OCI-LY7 (cell line): ENCODE data around the gene SCLT1. TPM values are rescaled to one million over a fixed set of nuclear protein-coding genes. Genes with fewer than 3 reads are reported as not detected.

Source experiments
- BruUV-seq: library from RNA; stranded (reverse); fragments of 400-500 nt; replicated peaks from 2 replicates; lab custom pipeline; 2021; lab: Mats Ljungman, UMichigan
- CTCF ChIA-PET: fragments of 300-600 bp; sonication (Branson Sonifier 250); formaldehyde crosslinking; loops from one replicate; lab custom pipeline; 2022; ENCODE audit warnings: antibody characterized with exemption; ENCODE audit not compliant: unreplicated experiment; lab: Charles Lee
- POLR2A ChIA-PET: fragments of 300-600 bp; sonication (Branson Sonifier 250); formaldehyde crosslinking; loops from one replicate; lab custom pipeline; 2022; ENCODE audit warnings: antibody characterized with exemption; lab: Charles Lee
- DNase-seq: peaks from one replicate; pipeline ENCODE4 v3.0.0-alpha.2; 2015; ENCODE audit warnings: low spot score
- H2AFZ ChIP-seq: fragments of 200-600 bp; sonication (generic), shearing (Covaris generic); 2 replicates; pipeline ENCODE4 v1.6.1; 2014; ENCODE audit warnings: mild to moderate bottlenecking, antibody characterized with exemption, low read length, moderate library complexity
- H3K27ac ChIP-seq: fragments of 200-600 bp; sonication (generic); 2 replicates; pipeline ENCODE4 v1.5.1; 2014; ENCODE audit warnings: mixed run types, low read depth, mild to moderate bottlenecking, moderate library complexity, low read length, inconsistent platforms; ENCODE audit not compliant: poor library complexity, severe bottlenecking
- H3K36me3 ChIP-seq: fragments of 200-600 bp; sonication (generic); 2 replicates; pipeline ENCODE4 v1.6.1; 2014; ENCODE audit warnings: mild to moderate bottlenecking, antibody characterized with exemption, low read length, moderate library complexity, mixed read lengths; ENCODE audit not compliant: insufficient read depth
- H3K4me1 ChIP-seq: fragments of 200-600 bp; sonication (generic); 2 replicates; pipeline ENCODE4 v1.5.1; 2014; ENCODE audit warnings: mild to moderate bottlenecking, low read length; ENCODE audit not compliant: insufficient read depth, poor library complexity, severe bottlenecking
- H3K4me2 ChIP-seq: fragments of 200-600 bp; sonication (generic); 2 replicates; pipeline ENCODE4 v1.6.1; 2014; ENCODE audit warnings: mild to moderate bottlenecking, low read length
- H3K4me3 ChIP-seq: fragments of 200-600 bp; sonication (generic); 2 replicates; pipeline ENCODE4 v1.5.1; 2014; ENCODE audit warnings: mild to moderate bottlenecking, low read depth, low read length; ENCODE audit not compliant: poor library complexity, severe bottlenecking
- H3K79me2 ChIP-seq: fragments of 200-600 bp; sonication (generic); 2 replicates; pipeline ENCODE4 v1.6.1; 2016; ENCODE audit warnings: low read depth, mild to moderate bottlenecking, low read length, moderate library complexity, mixed read lengths; ENCODE audit not compliant: insufficient read depth
- H3K9me2 ChIP-seq: fragments of 200-600 bp; sonication (generic); 2 replicates; pipeline ENCODE4 v1.6.1; 2016; ENCODE audit warnings: mild to moderate bottlenecking, low read length, mixed read lengths; ENCODE audit not compliant: insufficient read depth
- H3K9me3 ChIP-seq: fragments of 200-600 bp; sonication (generic); 2 replicates; pipeline ENCODE4 v1.6.1; 2014; ENCODE audit warnings: mild to moderate bottlenecking, mixed run types, low read length, mixed read lengths
- H4K20me1 ChIP-seq: fragments of 200-600 bp; sonication (generic); 2 replicates; pipeline ENCODE4 v1.6.1; 2014; ENCODE audit warnings: mild to moderate bottlenecking, antibody characterized with exemption, low read length, moderate library complexity, mixed read lengths; ENCODE audit not compliant: insufficient read depth
- EZH2phosphoT487 ChIP-seq: fragments of 200-600 bp; sonication (generic); IDR thresholded peaks from 2 replicates; pipeline ENCODE4 v1.6.1; 2018; ENCODE audit warnings: low read depth, borderline replicate concordance, mild to moderate bottlenecking, mixed run types, antibody characterized with exemption, low read length, moderate library complexity, mixed read lengths
- intact Hi-C: fragments of 100-400 bp; cut with micrococcal nuclease; formaldehyde crosslinking; loops from one replicate; pipeline ENCODE4 v1.10.0; 2022; ENCODE audit not compliant: unreplicated experiment
- total RNA-seq, 2 experiments: library from RNA; depleted of rRNA in 1 of 2; stranded (reverse); fragments of >200 nt in 1 of 2; shearing (Covaris generic) in 1 of 2; gene quantifications; 2 replicates each; pipeline ENCODE4 v1.2.3, GENCODE V29; 2014 to 2022
- TF ChIP-seq, protein P1 (sequence below): fragments of 200-600 bp; sonication (generic); conservative IDR thresholded peaks from 2 replicates; pipeline ENCODE4 v1.5.1; 2014; ENCODE audit warnings: mild to moderate bottlenecking, antibody characterized with exemption, low read length, moderate library complexity, mixed read lengths

SCLT1 gene
- total RNA-seq, 2 experiments from 2014 or later = 36.9 to 42.0 TPM

DNA sequence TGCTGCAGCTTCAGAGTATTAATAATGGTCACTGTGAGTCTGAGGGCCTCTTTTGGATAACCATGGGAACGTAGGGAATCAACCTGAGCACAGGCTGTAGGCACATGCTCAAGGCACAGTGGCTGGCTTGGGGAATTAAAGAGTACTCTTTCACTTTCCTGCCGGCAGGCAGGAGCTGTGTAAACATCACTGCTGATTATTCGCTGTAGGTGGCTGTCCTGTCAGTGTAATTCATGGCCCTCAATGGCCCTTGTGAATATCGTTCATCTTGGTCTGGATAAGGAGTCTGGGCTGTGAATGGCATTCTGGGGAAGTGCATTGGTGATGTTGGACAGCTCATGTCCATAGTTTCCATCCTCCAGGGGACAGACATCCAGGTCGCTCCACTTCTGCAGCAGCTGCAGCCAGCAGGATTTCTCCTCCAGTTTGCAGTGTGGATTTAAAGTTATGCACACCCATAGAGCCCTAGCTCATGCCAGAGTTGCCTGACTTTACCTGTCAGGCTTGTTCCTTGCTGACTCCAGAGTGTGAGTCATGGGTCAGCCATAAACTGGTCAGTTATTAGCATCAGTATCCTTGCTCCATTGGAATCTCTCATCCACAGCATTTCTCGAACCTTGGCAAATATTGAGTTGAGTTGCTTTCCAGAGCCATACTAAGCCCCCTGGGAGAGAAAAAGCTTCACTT, 45.6 kb upstream of the SCLT1 start:
- ChIA-PET POLR2A (interaction anchor here (0.5 kb wide), 1 partner anchor 224 kb away, joined by 3 read pairs; no protein-coding TSS in a partner anchor), CTCF (no interaction called here)
- H4K20me1 ChIP-seq = no peaks in the 10 kb centered on the region
- H3K27ac ChIP-seq = no peak overlapping the region
- no peak overlapping the region for H3K4me3 ChIP-seq
- no peak overlapping the region for H3K4me2 ChIP-seq
- no peak for TF ChIP-seq EZH2phosphoT487
- TF ChIP-seq, protein P1, sequence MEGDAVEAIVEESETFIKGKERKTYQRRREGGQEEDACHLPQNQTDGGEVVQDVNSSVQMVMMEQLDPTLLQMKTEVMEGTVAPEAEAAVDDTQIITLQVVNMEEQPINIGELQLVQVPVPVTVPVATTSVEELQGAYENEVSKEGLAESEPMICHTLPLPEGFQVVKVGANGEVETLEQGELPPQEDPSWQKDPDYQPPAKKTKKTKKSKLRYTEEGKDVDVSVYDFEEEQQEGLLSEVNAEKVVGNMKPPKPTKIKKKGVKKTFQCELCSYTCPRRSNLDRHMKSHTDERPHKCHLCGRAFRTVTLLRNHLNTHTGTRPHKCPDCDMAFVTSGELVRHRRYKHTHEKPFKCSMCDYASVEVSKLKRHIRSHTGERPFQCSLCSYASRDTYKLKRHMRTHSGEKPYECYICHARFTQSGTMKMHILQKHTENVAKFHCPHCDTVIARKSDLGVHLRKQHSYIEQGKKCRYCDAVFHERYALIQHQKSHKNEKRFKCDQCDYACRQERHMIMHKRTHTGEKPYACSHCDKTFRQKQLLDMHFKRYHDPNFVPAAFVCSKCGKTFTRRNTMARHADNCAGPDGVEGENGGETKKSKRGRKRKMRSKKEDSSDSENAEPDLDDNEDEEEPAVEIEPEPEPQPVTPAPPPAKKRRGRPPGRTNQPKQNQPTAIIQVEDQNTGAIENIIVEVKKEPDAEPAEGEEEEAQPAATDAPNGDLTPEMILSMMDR = no peak
- no peak overlapping the region for H2AFZ ChIP-seq
- no peaks in the 10 kb centered on the region for H3K36me3 ChIP-seq
- H3K9me3 ChIP-seq = no peaks in the 10 kb centered on the region
- H3K4me1 ChIP-seq = no peaks in the 10 kb centered on the region
- H3K79me2 ChIP-seq = no peaks in the 10 kb centered on the region
- no peak for DNase-seq
- BruUV-seq = no TSS peak
- intact Hi-C loops = no loop called here
- H3K9me2 ChIP-seq = no peaks in the 10 kb centered on the region

DNA sequence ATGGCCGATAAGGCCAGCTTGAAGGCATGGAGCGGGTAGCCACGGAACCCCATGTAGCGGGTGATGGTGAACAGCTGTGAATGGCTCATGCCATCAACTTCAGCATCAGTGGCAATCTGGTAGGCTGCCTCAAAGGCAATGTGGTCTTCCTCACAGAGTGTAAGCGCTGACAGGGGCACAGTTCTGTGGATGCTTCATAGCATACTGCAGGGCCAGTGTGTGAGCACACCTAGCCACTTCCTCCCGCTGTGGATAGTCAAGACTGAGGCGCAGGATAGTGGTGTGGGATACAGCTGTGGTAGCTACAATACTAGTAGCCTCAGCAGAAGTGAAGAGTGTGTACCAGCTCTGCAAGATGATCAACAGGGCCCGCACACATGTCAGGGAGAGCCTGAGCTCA, 43.1 kb upstream of the SCLT1 start:
- H3K4me1 ChIP-seq = no peaks in the 10 kb centered on the region
- H3K4me3 ChIP-seq = no peak overlapping the region
- intact Hi-C loops = no loop called here
- ChIA-PET POLR2A (no interaction called here), CTCF (no interaction called here)
- H3K4me2 ChIP-seq = no peak overlapping the region
- no peak overlapping the region for H3K27ac ChIP-seq
- H3K36me3 ChIP-seq = no peaks in the 10 kb centered on the region
- DNase-seq = no peak
- no peaks in the 10 kb centered on the region for H3K9me2 ChIP-seq
- H4K20me1 ChIP-seq = no peaks in the 10 kb centered on the region
- no peak for TF ChIP-seq EZH2phosphoT487
- TF ChIP-seq, protein P1 = no peak
- H3K79me2 ChIP-seq = no peaks in the 10 kb centered on the region
- H2AFZ ChIP-seq = no peak overlapping the region
- BruUV-seq = no TSS peak
- no peaks in the 10 kb centered on the region for H3K9me3 ChIP-seq

DNA sequence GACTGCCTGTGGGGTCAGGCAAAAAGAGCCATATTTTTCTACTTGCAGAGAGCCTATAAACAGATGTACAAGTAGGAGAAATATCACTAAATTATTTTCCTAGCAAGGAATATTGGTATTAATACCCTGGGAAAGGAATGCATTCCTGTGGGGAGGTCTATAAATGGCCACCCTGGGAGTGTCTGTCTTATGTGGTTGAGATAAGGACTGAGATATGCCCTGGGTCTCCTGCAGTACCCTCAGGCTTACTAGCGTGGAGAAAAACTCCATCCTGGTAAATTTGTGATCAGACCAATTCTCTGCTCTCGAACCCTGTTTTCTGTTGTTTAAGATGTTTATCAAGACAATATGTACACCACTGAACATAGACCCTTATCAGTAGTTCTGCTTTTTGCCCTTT, 38.0 kb upstream of the SCLT1 start:
- no peaks in the 10 kb centered on the region for H3K9me2 ChIP-seq
- intact Hi-C loops = no loop called here
- ChIA-PET POLR2A (interaction anchor here (0.6 kb wide), 2 partner anchors 43 to 605 kb away, joined by 3 read pairs; no protein-coding TSS in a partner anchor), CTCF (no interaction called here)
- no peaks in the 10 kb centered on the region for H4K20me1 ChIP-seq
- H3K4me3 ChIP-seq = no peak overlapping the region
- no peaks in the 10 kb centered on the region for H3K36me3 ChIP-seq
- H3K27ac ChIP-seq = no peak overlapping the region
- DNase-seq = no peak
- no peaks in the 10 kb centered on the region for H3K79me2 ChIP-seq
- TF ChIP-seq, protein P1 = no peak
- TF ChIP-seq EZH2phosphoT487 = no peak
- H3K4me2 ChIP-seq = no peak overlapping the region
- H2AFZ ChIP-seq = no peak overlapping the region
- H3K9me3 ChIP-seq = no peaks in the 10 kb centered on the region
- BruUV-seq = no TSS peak
- no peaks in the 10 kb centered on the region for H3K4me1 ChIP-seq
